Activated CD4-positive, alpha-beta T cell treated with anti-CD3 and anti-CD28 coated beads, Interleukin-2, amount 50 U/mL, for 1 hour (primary cell): Measurements from ENCODE around the gene GPR75.
"Not testable (repeated sequence)": the region's sequence is repeated elsewhere in the genome, so short reads cannot be mapped to it uniquely, and the experiment has no call there.

Experiments used
- DNase-seq: peaks from one replicate; pipeline ENCODE4 v3.0.0-alpha.2; 2020

GPR75 gene

GRCh38 chr2:53851052-53851757 lies 8.6 kb downstream of the GPR75 start:
- not testable (repeated sequence) for DNase-seq

GRCh38 chr2:53848062-53848461 lies 11.7 kb downstream of the GPR75 start:
- DNase-seq = no peak

- no peak for DNase-seq
Observed at GRCh38 chr2:53843595-53843994, 16.2 kb downstream of the GPR75 start.

GRCh38 chr2:53842891-53843290 lies 16.9 kb downstream of the GPR75 start:
- no peak for DNase-seq

GRCh38 chr2:53841651-53842050 lies 18.1 kb downstream of the GPR75 start:
- DNase-seq = not testable (repeated sequence)

- no peak for DNase-seq
Observed at GRCh38 chr2:53840580-53840979, 19.2 kb downstream of the GPR75 start.

- DNase-seq = not testable (repeated sequence)
Observed at GRCh38 chr2:53829980-53830290, 29.8 kb downstream of the GPR75 start.

- DNase-seq = no peak
Observed at GRCh38 chr2:53829273-53829979, 30.3 kb downstream of the GPR75 start.

GRCh38 chr2:53828331-53828730 lies 31.4 kb downstream of the GPR75 start:
- DNase-seq = no peak

GRCh38 chr2:53827398-53828175 lies 32.2 kb downstream of the GPR75 start:
- DNase-seq = no peak

- no peak for DNase-seq
Observed at GRCh38 chr2:53826587-53827397, 33.0 kb downstream of the GPR75 start.

GRCh38 chr2:53826030-53826410 lies 33.7 kb downstream of the GPR75 start:
- no peak for DNase-seq

GRCh38 chr2:53823639-53824038 lies 36.1 kb downstream of the GPR75 start:
- DNase-seq = not testable (repeated sequence)

GRCh38 chr2:53821810-53822209 lies 38.0 kb downstream of the GPR75 start:
- no peak for DNase-seq

GRCh38 chr2:53820711-53821110 lies 39.1 kb downstream of the GPR75 start:
- DNase-seq = no peak

- DNase-seq = no peak
Observed at GRCh38 chr2:53820048-53820447, 39.7 kb downstream of the GPR75 start.

- DNase-seq = no peak
Observed at GRCh38 chr2:53819634-53820033, 40.1 kb downstream of the GPR75 start.

- DNase-seq = no peak
Observed at GRCh38 chr2:53818854-53819435, 40.8 kb downstream of the GPR75 start.

GRCh38 chr2:53813151-53813550 lies 46.6 kb downstream of the GPR75 start:
- DNase-seq = no peak

GRCh38 chr2:53811601-53812000 lies 48.2 kb downstream of the GPR75 start:
- no peak for DNase-seq
